HG03135 (cell line): Measurements from ENCODE around the gene FFAR4.
"Not testable (repeated sequence)": the region's sequence is repeated elsewhere in the genome, so short reads cannot be mapped to it uniquely, and the experiment has no call there.

Experiments used
- ATAC-seq: cut with Tn5 transposase; IDR thresholded peaks from one replicate; pipeline ENCODE4 v1.9.1; 2021; ENCODE audit warnings: mild to moderate bottlenecking, moderate library complexity; ENCODE audit not compliant: unreplicated experiment

FFAR4 gene

GRCh38 chr10:93566435-93567276 is at the start of gene FFAR4:
FFAR4 (plus strand) TSS chr10:93566665; CDS start chr10:93566721, 56 bp downstream.
- ATAC-seq = no peak

GRCh38 chr10:93518531-93518930 is 47.9 kb upstream of the FFAR4 start:
- no peak for ATAC-seq

- ATAC-seq = no peak
Observed at GRCh38 chr10:93535293-93535692, 31.2 kb upstream of the FFAR4 start.

- not testable (repeated sequence) for ATAC-seq
Observed at GRCh38 chr10:93540871-93541270, 25.6 kb upstream of the FFAR4 start.

- no peak for ATAC-seq
Observed at GRCh38 chr10:93541402-93542357, 24.8 kb upstream of the FFAR4 start.

- ATAC-seq = no peak
Observed at GRCh38 chr10:93542358-93542791, 24.1 kb upstream of the FFAR4 start.

GRCh38 chr10:93546995-93547394 is 19.5 kb upstream of the FFAR4 start:
- not testable (repeated sequence) for ATAC-seq

GRCh38 chr10:93547522-93547921 is 18.9 kb upstream of the FFAR4 start:
- ATAC-seq = no peak

GRCh38 chr10:93548376-93549071 is 17.9 kb upstream of the FFAR4 start:
- no peak for ATAC-seq

GRCh38 chr10:93550606-93551005 is 15.9 kb upstream of the FFAR4 start:
- no peak for ATAC-seq

GRCh38 chr10:93552780-93553179 is 13.7 kb upstream of the FFAR4 start:
- ATAC-seq = no peak

GRCh38 chr10:93553482-93554315 is 12.8 kb upstream of the FFAR4 start:
- no peak for ATAC-seq

- no peak for ATAC-seq
Observed at GRCh38 chr10:93554316-93554663, 12.2 kb upstream of the FFAR4 start.

GRCh38 chr10:93554760-93555432 is 11.6 kb upstream of the FFAR4 start:
- ATAC-seq = no peak

- no peak for ATAC-seq
Observed at GRCh38 chr10:93559490-93559889, 7.0 kb upstream of the FFAR4 start.

- no peak for ATAC-seq
Observed at GRCh38 chr10:93560541-93560940, 5.9 kb upstream of the FFAR4 start.

- no peak for ATAC-seq
Observed at GRCh38 chr10:93565446-93565845, 1.0 kb upstream of the FFAR4 start.

- no peak for ATAC-seq
Observed at GRCh38 chr10:93567277-93568104, 1.0 kb downstream of the FFAR4 start.

GRCh38 chr10:93568105-93568390 is 1.6 kb downstream of the FFAR4 start:
- no peak for ATAC-seq
